GM12878 (cell line): ENCODE data around the gene HDDC3.

Experiments
- NFIC ChIP-seq: IDR thresholded peaks from 2 replicates; pipeline ENCODE4 v1.6.1; 2012; ENCODE audit warnings: low read depth, mild to moderate bottlenecking, inconsistent platforms, low read length, moderate library complexity
- POLR2A ChIP-seq: IDR thresholded peaks from 2 replicates; pipeline ENCODE4 v1.6.1; 2011; ENCODE audit warnings: low read depth, mild to moderate bottlenecking, low read length
- TCF7 ChIP-seq: IDR thresholded peaks from 2 replicates; pipeline ENCODE4 v1.6.1; 2014; ENCODE audit warnings: antibody characterized with exemption, borderline replicate concordance
- ZSCAN29 ChIP-seq: fragments of 450-650 bp; IDR thresholded peaks from 2 replicates; pipeline ENCODE4 v1.6.1; 2017; ENCODE audit warnings: mild to moderate bottlenecking, moderate library complexity
- TF ChIP-seq, protein P1 (sequence below): IDR thresholded peaks from 2 replicates; pipeline ENCODE4 v1.6.1; 2012; ENCODE audit warnings: low read depth, low read length, improper control_type of control experiment
- TF ChIP-seq, protein P2 (sequence below), 3 experiments: IDR thresholded peaks in 2 of 3; conservative IDR thresholded peaks in 1 of 3; 2 replicates each; pipeline ENCODE4 v1.5.1; 2011; ENCODE audit warnings: low read depth in 3 of 3, low read length in 3 of 3, mild to moderate bottlenecking in 3 of 3, control low read depth in 2 of 3, moderate library complexity in 2 of 3, inconsistent platforms in 1 of 3, mixed read lengths in 1 of 3; ENCODE audit not compliant: control insufficient read depth in 2 of 3, insufficient read depth in 1 of 3; ENCODE audit errors: extremely low read depth in 1 of 3

DNA sequence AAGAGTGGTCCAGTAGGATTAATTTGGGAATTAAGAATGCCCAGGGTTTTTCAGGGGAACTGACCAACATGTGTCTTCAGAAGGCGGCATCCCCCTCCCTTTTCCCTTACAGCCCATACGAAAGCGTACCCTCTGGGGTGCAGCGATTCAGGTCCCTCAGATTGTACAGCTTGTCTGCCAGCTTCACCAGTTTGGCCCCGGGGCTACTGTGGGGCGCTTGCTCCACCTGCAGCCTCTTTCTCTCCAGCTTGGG, 848 bp downstream of the HDDC3 start:
- no peak for TF ChIP-seq ZSCAN29
- TF ChIP-seq, protein P1, sequence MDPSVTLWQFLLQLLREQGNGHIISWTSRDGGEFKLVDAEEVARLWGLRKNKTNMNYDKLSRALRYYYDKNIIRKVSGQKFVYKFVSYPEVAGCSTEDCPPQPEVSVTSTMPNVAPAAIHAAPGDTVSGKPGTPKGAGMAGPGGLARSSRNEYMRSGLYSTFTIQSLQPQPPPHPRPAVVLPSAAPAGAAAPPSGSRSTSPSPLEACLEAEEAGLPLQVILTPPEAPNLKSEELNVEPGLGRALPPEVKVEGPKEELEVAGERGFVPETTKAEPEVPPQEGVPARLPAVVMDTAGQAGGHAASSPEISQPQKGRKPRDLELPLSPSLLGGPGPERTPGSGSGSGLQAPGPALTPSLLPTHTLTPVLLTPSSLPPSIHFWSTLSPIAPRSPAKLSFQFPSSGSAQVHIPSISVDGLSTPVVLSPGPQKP, result no peak
- no peak for TF ChIP-seq POLR2A
- no peak for TF ChIP-seq NFIC
- no peak for TF ChIP-seq TCF7
- TF ChIP-seq, protein P2, sequence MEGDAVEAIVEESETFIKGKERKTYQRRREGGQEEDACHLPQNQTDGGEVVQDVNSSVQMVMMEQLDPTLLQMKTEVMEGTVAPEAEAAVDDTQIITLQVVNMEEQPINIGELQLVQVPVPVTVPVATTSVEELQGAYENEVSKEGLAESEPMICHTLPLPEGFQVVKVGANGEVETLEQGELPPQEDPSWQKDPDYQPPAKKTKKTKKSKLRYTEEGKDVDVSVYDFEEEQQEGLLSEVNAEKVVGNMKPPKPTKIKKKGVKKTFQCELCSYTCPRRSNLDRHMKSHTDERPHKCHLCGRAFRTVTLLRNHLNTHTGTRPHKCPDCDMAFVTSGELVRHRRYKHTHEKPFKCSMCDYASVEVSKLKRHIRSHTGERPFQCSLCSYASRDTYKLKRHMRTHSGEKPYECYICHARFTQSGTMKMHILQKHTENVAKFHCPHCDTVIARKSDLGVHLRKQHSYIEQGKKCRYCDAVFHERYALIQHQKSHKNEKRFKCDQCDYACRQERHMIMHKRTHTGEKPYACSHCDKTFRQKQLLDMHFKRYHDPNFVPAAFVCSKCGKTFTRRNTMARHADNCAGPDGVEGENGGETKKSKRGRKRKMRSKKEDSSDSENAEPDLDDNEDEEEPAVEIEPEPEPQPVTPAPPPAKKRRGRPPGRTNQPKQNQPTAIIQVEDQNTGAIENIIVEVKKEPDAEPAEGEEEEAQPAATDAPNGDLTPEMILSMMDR (IDR thresholded peaks at IDR 0.05 in 2 of 3, conservative IDR thresholded peaks at IDR 0.05 in 1 of 3; ENCODE audit: control insufficient read depth in 2 of 3, extremely low read depth in 1 of 3, insufficient read depth in 1 of 3, low read depth in 3 of 3, low read length in 3 of 3), result no peak
